ENCODE data around the gene FARP1.

FARP1 gene

GRCh38 chr13:98293103-98293502 lies 150.2 kb downstream of the FARP1 start:
- ChIA-PET CTCF (no interaction called here), POLR2A (ENCODE audit: low non-redundant PET) (no interaction called here)
- H3K27ac ChIP-seq = no peak overlapping the region
- DNase-seq (ENCODE audit: low spot score) = no peak
- TF ChIP-seq, protein P1, sequence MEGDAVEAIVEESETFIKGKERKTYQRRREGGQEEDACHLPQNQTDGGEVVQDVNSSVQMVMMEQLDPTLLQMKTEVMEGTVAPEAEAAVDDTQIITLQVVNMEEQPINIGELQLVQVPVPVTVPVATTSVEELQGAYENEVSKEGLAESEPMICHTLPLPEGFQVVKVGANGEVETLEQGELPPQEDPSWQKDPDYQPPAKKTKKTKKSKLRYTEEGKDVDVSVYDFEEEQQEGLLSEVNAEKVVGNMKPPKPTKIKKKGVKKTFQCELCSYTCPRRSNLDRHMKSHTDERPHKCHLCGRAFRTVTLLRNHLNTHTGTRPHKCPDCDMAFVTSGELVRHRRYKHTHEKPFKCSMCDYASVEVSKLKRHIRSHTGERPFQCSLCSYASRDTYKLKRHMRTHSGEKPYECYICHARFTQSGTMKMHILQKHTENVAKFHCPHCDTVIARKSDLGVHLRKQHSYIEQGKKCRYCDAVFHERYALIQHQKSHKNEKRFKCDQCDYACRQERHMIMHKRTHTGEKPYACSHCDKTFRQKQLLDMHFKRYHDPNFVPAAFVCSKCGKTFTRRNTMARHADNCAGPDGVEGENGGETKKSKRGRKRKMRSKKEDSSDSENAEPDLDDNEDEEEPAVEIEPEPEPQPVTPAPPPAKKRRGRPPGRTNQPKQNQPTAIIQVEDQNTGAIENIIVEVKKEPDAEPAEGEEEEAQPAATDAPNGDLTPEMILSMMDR (conservative IDR thresholded peaks at IDR 0.05; ENCODE audit: low read depth) = no peak

GRCh38 chr13:98293570-98294142 lies 150.8 kb downstream of the FARP1 start:
- TF ChIP-seq, protein P1 (conservative IDR thresholded peaks at IDR 0.05; ENCODE audit: low read depth) = no peak
- ChIA-PET CTCF (interaction anchor here (0.6 kb wide), 1 partner anchor 229 kb away, joined by 3 read pairs; no protein-coding TSS in a partner anchor), POLR2A (ENCODE audit: low non-redundant PET) (no interaction called here)
- no peak for DNase-seq (ENCODE audit: low spot score)
- H3K27ac ChIP-seq = no peak overlapping the region

DNA sequence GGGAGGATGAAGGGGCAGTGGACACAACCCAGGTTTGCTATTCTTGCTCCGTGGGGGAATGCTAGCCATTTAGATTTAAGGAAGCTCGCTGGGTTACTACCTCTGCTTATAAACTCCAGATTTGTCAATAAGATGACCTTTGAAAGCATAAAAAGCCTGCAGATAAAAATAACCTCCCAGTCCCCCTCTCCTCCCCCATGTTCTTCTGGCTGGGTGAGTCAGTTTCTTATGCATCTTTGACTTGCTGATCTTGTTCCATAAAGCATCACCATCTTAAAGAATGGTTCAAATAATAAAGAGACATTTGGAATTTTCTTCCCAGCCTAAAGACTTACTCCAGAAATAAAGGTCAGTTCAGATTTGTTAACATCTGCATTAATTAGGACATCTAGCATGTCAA lies 152.5 kb downstream of the FARP1 start:
- ChIA-PET POLR2A (ENCODE audit: low non-redundant PET) (no interaction called here), CTCF (interaction anchor here (0.6 kb wide), 1 partner anchor 652 kb away, joined by 3 read pairs; no protein-coding TSS in a partner anchor)
- DNase-seq (ENCODE audit: low spot score) = no peak
- no peak overlapping the region for H3K27ac ChIP-seq
- TF ChIP-seq, protein P1 (conservative IDR thresholded peaks at IDR 0.05; ENCODE audit: low read depth) = no peak

GRCh38 chr13:98297051-98297450 lies 154.2 kb downstream of the FARP1 start:
- H3K27ac ChIP-seq = no peak overlapping the region
- POLR2A ChIA-PET (ENCODE audit: low non-redundant PET) = no interaction called here
- TF ChIP-seq, protein P1 (conservative IDR thresholded peaks at IDR 0.05; ENCODE audit: low read depth) = no peak
- CTCF ChIA-PET = no interaction called here
- no peak for DNase-seq (ENCODE audit: low spot score)

GRCh38 chr13:98297745-98298144 lies 154.9 kb downstream of the FARP1 start:
- H3K27ac ChIP-seq = no peak overlapping the region
- ChIA-PET CTCF (no interaction called here), POLR2A (ENCODE audit: low non-redundant PET) (no interaction called here)
- DNase-seq (ENCODE audit: low spot score) = no peak
- TF ChIP-seq, protein P1 (conservative IDR thresholded peaks at IDR 0.05; ENCODE audit: low read depth) = no peak

DNA sequence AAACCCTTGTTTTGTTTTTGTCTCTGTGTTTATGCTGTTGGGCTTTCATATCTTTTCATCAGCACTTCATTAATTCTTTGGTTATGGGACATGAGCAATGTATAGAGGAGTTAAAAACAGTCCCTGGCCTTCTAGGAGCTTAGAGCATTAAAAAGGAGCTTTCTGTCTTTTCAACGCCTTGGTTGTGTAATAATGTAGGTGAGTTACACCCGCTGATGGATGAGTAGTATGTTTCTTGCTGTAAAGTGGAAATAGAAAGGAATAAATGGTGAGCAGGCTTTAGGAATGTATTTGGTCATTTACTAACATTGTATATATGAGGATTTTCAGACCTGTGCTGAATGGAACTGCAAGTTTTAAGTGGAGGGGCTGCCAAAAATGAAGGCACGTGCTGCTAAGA lies 155.7 kb downstream of the FARP1 start:
- CTCF ChIA-PET = no interaction called here

More for the DNA sequence above, 155.7 kb downstream of the FARP1 start:
- DNase-seq (ENCODE audit: low spot score) = no peak
- POLR2A ChIA-PET (ENCODE audit: low non-redundant PET) = no interaction called here
- no peak overlapping the region for H3K27ac ChIP-seq
- TF ChIP-seq, protein P1 (conservative IDR thresholded peaks at IDR 0.05; ENCODE audit: low read depth) = no peak
